Neural progenitor cell (in vitro differentiated cells): Measurements from ENCODE around the gene MTMR1. TPM values are rescaled to one million over a fixed set of nuclear protein-coding genes. Genes with fewer than 3 reads are reported as not detected.

Experiments
- DNase-seq: peaks from one replicate; pipeline ENCODE4 v3.0.0-alpha.2; 2016; ENCODE audit warnings: low spot score
- H2AFZ ChIP-seq: fragments of 200-600 bp; sonication (generic); replicated peaks from 2 replicates; pipeline ENCODE4 v1.6.1; 2016; ENCODE audit warnings: antibody characterized with exemption
- H3F3A ChIP-seq: fragments of 200-600 bp; sonication (generic); 2 replicates; pipeline ENCODE4 v1.6.1; 2016; ENCODE audit warnings: antibody characterized with exemption, low read depth
- H3K27ac ChIP-seq: fragments of 200-600 bp; sonication (generic); 2 replicates; pipeline ENCODE4 v1.5.1; 2016; ENCODE audit warnings: mild to moderate bottlenecking
- H3K27me3 ChIP-seq: fragments of 200-600 bp; sonication (generic); 2 replicates; pipeline ENCODE4 v1.6.1; 2016; ENCODE audit warnings: mild to moderate bottlenecking, moderate library complexity
- H3K36me3 ChIP-seq: fragments of 200-600 bp; sonication (generic); 2 replicates; pipeline ENCODE4 v1.5.1; 2016
- H3K4me1 ChIP-seq: fragments of 200-600 bp; sonication (generic); 2 replicates; pipeline ENCODE4 v1.6.1; 2016; ENCODE audit warnings: mixed run types
- H3K4me2 ChIP-seq: fragments of 200-600 bp; sonication (generic); 2 replicates; pipeline ENCODE4 v1.6.1; 2016
- H3K4me3 ChIP-seq: fragments of 200-600 bp; sonication (generic); 2 replicates; pipeline ENCODE4 v1.5.1; 2016
- H3K79me2 ChIP-seq: fragments of 200-600 bp; sonication (generic); 2 replicates; pipeline ENCODE4 v1.6.1; 2016; ENCODE audit warnings: low read depth
- H3K9ac ChIP-seq: fragments of 200-600 bp; sonication (generic); 2 replicates; pipeline ENCODE4 v1.6.1; 2016
- H3K9me3 ChIP-seq: fragments of 200-600 bp; sonication (generic); 2 replicates; pipeline ENCODE4 v1.5.1; 2016; ENCODE audit warnings: low read depth
- H4K20me1 ChIP-seq: fragments of 200-600 bp; sonication (generic); 2 replicates; pipeline ENCODE4 v1.6.1; 2016; ENCODE audit warnings: low read depth
- H3K27ac Mint-ChIP-seq: 3 replicates; pipeline ENCODE4 v1.8.0; 2021; ENCODE audit warnings: mixed read lengths
- H3K27me3 Mint-ChIP-seq: 2 replicates; pipeline ENCODE4 v1.8.0; 2022; ENCODE audit warnings: low read depth, mild to moderate bottlenecking, inconsistent platforms, moderate library complexity, mixed read lengths; ENCODE audit not compliant: insufficient read depth
- H3K36me3 Mint-ChIP-seq: 3 replicates; pipeline ENCODE4 v1.8.0; 2021; ENCODE audit warnings: mixed read lengths
- H3K4me1 Mint-ChIP-seq: 3 replicates; pipeline ENCODE4 v1.8.0; 2021; ENCODE audit warnings: mixed read lengths
- H3K4me3 Mint-ChIP-seq: 3 replicates; pipeline ENCODE4 v1.8.0; 2021; ENCODE audit warnings: mild to moderate bottlenecking, moderate library complexity, mixed read lengths
- H3K9me3 Mint-ChIP-seq: 3 replicates; pipeline ENCODE4 v1.8.0; 2020; ENCODE audit warnings: mixed read lengths
- CTCF ChIP-seq: fragments of 200-600 bp; sonication (generic); IDR thresholded peaks from 2 replicates; pipeline ENCODE4 v1.5.1; 2017; ENCODE audit warnings: antibody characterized with exemption, mild to moderate bottlenecking
- EZH2 ChIP-seq: fragments of 200-600 bp; sonication (generic); IDR thresholded peaks from 2 replicates; pipeline ENCODE4 v1.6.1; 2017; ENCODE audit warnings: antibody characterized with exemption, mild to moderate bottlenecking, moderate library complexity
- EZH2phosphoT487 ChIP-seq: fragments of 200-600 bp; sonication (generic); IDR thresholded peaks from 2 replicates; pipeline ENCODE4 v1.6.1; 2017; ENCODE audit warnings: antibody characterized with exemption
- total RNA-seq: library from RNA; depleted of rRNA; stranded (reverse); fragments of >200 nt; gene quantifications from 2 replicates; pipeline ENCODE4 v1.2.3, GENCODE V29; 2015; ENCODE audit warnings: low replicate concordance

MTMR1 gene
- total RNA-seq, 1 donor from 2014 or later, result 18.0 TPM

- H2AFZ ChIP-seq, result no peak overlapping the region
- no peaks in the 10 kb centered on the region for H4K20me1 ChIP-seq
- H3K4me3 ChIP-seq, result no peak overlapping the region
- no peaks in the 10 kb centered on the region for H3K27me3 Mint-ChIP-seq
- H3K27ac Mint-ChIP-seq, result no peak overlapping the region
- H3K36me3 Mint-ChIP-seq, result peaks cover 6% of the 10 kb centered on the region
- TF ChIP-seq EZH2 (no peak), CTCF (no peak), EZH2phosphoT487 (no peak)
- no peak overlapping the region for H3K27ac ChIP-seq
- peaks cover 4% of the 10 kb centered on the region for H3K4me1 ChIP-seq
- H3K27me3 ChIP-seq, result no peaks in the 10 kb centered on the region
- DNase-seq, result no peak
- no peak overlapping the region for H3K4me3 Mint-ChIP-seq
- H3K4me1 Mint-ChIP-seq, result peaks cover 11% of the 10 kb centered on the region
- H3K9me3 ChIP-seq, result no peaks in the 10 kb centered on the region
- no peak overlapping the region for H3K4me2 ChIP-seq
- H3F3A ChIP-seq, result no peaks in the 10 kb centered on the region
- no peaks in the 10 kb centered on the region for H3K79me2 ChIP-seq
- peaks cover 4% of the 10 kb centered on the region for H3K9me3 Mint-ChIP-seq
- H3K36me3 ChIP-seq, result no peaks in the 10 kb centered on the region
- no peak overlapping the region for H3K9ac ChIP-seq
These were observed 68.1 kb downstream of the MTMR1 start for GRCh38 chrX:150761176-150761818.

DNA sequence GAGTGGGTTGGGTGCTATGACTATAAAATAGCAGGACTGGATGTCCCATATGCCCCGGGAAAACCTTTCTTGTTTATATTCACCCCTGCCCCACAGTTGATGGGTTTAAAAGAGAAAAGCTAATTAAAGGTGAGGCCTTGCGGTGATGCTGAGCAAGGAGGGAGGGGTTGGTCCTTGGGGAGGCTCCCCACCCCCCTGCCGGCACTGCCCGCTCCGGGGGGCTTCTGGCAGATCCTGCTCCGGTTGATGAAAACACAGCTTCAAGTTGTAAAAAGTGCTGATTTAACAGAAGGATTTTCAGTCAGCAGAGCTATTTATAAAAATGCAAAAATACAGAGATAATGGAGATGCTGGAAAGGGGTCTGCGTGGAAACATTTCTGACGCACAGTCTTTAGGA is 68.6 kb downstream of the MTMR1 start:
- Mint-ChIP-seq H3K4me3 (no peak overlapping the region), H3K27ac (no peak overlapping the region), H3K36me3 (peaks cover 6% of the 10 kb centered on the region), H3K27me3 (no peaks in the 10 kb centered on the region), H3K4me1 (peaks cover 11% of the 10 kb centered on the region), H3K9me3 (peaks cover 4% of the 10 kb centered on the region)
- Histone ChIP-seq H4K20me1 (no peaks in the 10 kb centered on the region), H3K4me3 (no peak overlapping the region), H3F3A (no peaks in the 10 kb centered on the region), H3K36me3 (no peaks in the 10 kb centered on the region), H3K27ac (no peak overlapping the region), H3K9me3 (no peaks in the 10 kb centered on the region), H3K27me3 (no peaks in the 10 kb centered on the region), H3K79me2 (no peaks in the 10 kb centered on the region), H3K9ac (no peak overlapping the region), H2AFZ (no peak overlapping the region), H3K4me1 (peaks cover 4% of the 10 kb centered on the region), H3K4me2 (no peak overlapping the region)
- TF ChIP-seq EZH2, result no peak
- no peak for TF ChIP-seq EZH2phosphoT487
- no peak for TF ChIP-seq CTCF
- no peak for DNase-seq

DNA sequence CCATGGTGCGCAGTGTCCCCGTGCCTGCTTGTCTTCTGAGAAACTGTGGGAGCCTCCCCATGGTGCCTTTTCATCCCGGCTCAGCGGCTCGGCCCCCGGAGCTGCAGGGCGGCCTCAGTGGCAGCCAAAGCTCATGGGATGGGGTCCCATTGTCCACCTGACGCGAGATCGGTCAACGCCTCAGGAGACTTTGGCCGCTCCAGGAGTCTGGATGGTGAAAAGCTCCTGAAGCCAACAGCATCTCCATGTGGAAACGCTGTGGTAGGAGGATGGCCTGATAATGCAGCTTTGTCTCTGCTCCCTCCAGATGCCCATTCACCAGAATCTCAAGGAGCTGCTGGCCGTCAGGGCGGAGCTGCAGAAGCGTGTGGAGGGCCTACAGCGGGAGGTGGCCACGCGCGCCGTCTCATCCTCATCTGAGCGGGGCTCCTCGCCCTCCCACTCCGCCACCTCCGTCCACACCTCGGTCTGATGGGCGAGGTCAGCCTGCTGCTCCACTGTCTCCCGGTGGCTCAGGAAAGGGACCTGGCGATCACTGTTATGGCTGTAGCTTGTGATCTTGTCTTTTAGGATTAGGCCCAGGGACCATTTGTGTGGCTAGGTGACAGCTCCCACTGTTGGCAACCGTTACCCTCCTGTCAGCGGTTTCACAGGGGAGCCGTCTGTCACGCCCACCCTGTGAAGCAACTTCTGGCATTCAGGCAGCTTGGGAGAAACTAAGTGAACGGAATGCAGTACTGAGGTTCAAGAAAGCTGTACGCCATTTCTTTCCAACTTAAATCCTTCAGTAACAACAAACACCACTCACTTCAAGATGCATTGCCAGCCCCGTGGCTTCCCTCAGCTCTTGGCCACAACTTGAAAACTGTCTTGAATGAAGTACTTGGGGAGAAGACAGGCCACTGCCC is 69.3 kb downstream of the MTMR1 start:
- H3K9me3 Mint-ChIP-seq, result peaks cover 2% of the 10 kb centered on the region
- no peak for DNase-seq
- no peak overlapping the region for H2AFZ ChIP-seq
- H3K27me3 Mint-ChIP-seq, result no peaks in the 10 kb centered on the region
- TF ChIP-seq EZH2, result no peak
- no peak for TF ChIP-seq EZH2phosphoT487
- no peak for TF ChIP-seq CTCF
- no peaks in the 10 kb centered on the region for H3K27me3 ChIP-seq
- H3F3A ChIP-seq, result no peaks in the 10 kb centered on the region
- H3K9ac ChIP-seq, result no peak overlapping the region
- peaks cover 11% of the 10 kb centered on the region for H3K4me1 Mint-ChIP-seq
- peaks cover 4% of the 10 kb centered on the region for H3K4me1 ChIP-seq
- peaks cover 5% of the 10 kb centered on the region for H3K36me3 Mint-ChIP-seq
- no peak overlapping the region for H3K4me3 ChIP-seq
- H3K4me3 Mint-ChIP-seq, result no peak overlapping the region
- no peaks in the 10 kb centered on the region for H3K79me2 ChIP-seq
- no peak overlapping the region for H3K27ac ChIP-seq
- no peaks in the 10 kb centered on the region for H3K36me3 ChIP-seq
- H3K27ac Mint-ChIP-seq, result no peak overlapping the region
- no peaks in the 10 kb centered on the region for H3K9me3 ChIP-seq
- H3K4me2 ChIP-seq, result no peak overlapping the region
- no peaks in the 10 kb centered on the region for H4K20me1 ChIP-seq
